Right cardiac atrium (tissue), 5 donors: ENCODE results near the gene LY9. TPM values are rescaled to one million over a fixed set of nuclear protein-coding genes. Genes with fewer than 3 reads are reported as not detected.

Experiments
- ATAC-seq, 2 donors: fragments of 200-7000 bp; cut with Tn5 transposase; one replicate each; pipeline versions ENCODE4 v1.8.0 to v1.9.1; 2020; ENCODE audit warnings: moderate library complexity in 2 of 2, mild to moderate bottlenecking in 1 of 2
- DNase-seq, 3 donors: peaks; one replicate each; pipeline ENCODE4 v3.0.0-alpha.2; 2020
- H3K27ac ChIP-seq: one replicate; pipeline ENCODE4 v1.5.1; 2013; ENCODE audit warnings: mild to moderate bottlenecking, low read length, control low read depth, moderate library complexity
- H3K27me3 ChIP-seq: one replicate; pipeline ENCODE4 v1.6.1; 2013; ENCODE audit not compliant: control insufficient read depth, insufficient read depth
- H3K4me1 ChIP-seq: one replicate; pipeline ENCODE4 v1.6.1; 2013; ENCODE audit warnings: low read length; ENCODE audit not compliant: control insufficient read depth, insufficient read depth
- H3K4me3 ChIP-seq: one replicate; pipeline ENCODE4 v1.5.1; 2013; ENCODE audit warnings: low read length, control low read depth
- H3K9me3 ChIP-seq: one replicate; pipeline ENCODE4 v1.6.1; 2013; ENCODE audit warnings: low read length; ENCODE audit not compliant: control insufficient read depth
- WGBS: extraction: QIAGEN DNeasy Blood & Tissue Kit; methylation state at CpG from one replicate; pipeline ENCODE4 v1.1.7; 2013; 5-methylcytosine and 5-hydroxymethylcytosine counted together
- intact Hi-C, 4 donors: fragments of 100-400 bp; cut with DNase I; formaldehyde crosslinking; loops; one replicate each; pipeline versions ENCODE4 v1.11.0 to v1.14.0; 2022 to 2023
- polyA plus RNA-seq: library from polyadenylated mRNA; stranded (reverse); fragments of 200-250 nt; gene quantifications from one replicate; pipeline ENCODE4 v1.2.3, GENCODE V29; 2013
- total RNA-seq, 4 donors: library from RNA; stranded (reverse); fragmentation: NEBNext Ultra II Directional; extraction: Animal tissue kit (Norgen Biotek cat#: 25700); gene quantifications; one replicate each; pipeline ENCODE4 v1.2.1, GENCODE V29; 2021
- donor health status: healthy with polysubstance abuse.
- donor health status: DM: no; HTN: yes; CAD: no.
- donor health status: DM: no; HTN: no; CAD: no.
- donor health status: DM: no; HTN: yes; CAD: no; lungs with severe emphysema.
- donor health status: DM: yes; HTN: yes; CAD: no.

The LY9 gene
- total and polyA plus RNA-seq, 5 donors, result 0.09 to 0.29 (median 0.25) TPM; not detected in 1

DNA sequence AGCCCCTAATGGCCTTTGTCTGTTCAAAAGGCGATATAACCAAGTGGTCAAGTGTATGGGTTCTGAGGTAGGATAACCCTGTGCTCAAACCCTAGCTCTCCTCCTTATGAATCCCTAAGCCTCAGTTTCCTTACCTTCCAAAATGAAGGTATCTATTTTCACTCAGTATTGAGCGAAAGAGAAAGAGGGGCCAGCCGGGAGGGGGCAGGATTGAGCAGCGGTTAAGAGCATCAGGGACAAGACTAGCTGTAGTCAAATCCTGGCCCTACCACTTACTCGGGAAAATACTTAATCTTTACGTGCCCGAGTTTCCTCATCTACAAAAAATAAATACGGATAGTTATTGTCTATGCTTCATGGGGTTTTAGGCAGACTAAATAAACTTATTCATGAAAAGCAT lies 25.7 kb downstream of the LY9 start:
- no peak for DNase-seq
- Histone ChIP-seq H3K27ac (no peak overlapping the region), H3K9me3 (no peaks in the 10 kb centered on the region), H3K27me3 (no peaks in the 10 kb centered on the region), H3K4me3 (no peak overlapping the region), H3K4me1 (no peaks in the 10 kb centered on the region)
- ATAC-seq, result no peak
- intact Hi-C loops, result no loop called here
- 74% methylated on average over 8 of the region's 8 CpGs for WGBS

DNA sequence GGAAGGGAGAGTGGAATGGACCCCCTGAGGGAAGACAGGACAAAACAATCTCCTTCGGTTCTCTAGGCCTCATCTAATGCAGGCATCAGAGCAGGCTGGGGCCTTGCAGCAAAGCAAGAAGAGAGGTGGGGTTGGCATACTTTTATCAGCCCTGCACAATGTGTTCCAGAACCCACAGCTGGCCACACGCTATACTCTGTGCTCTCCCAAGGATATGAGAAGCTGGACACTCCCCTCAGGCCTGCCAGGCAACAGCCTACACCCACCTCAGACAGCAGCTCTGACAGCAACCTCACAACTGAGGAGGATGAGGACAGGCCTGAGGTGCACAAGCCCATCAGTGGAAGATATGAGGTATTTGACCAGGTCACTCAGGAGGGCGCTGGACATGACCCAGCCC lies 27.3 kb downstream of the LY9 start:
- WGBS, result 69% methylated on average over 3 of the region's 3 CpGs

GRCh38 chr1:160826546-160826945 lies 30.6 kb downstream of the LY9 start:
- WGBS, result 90% methylated on average over 1 of the region's 1 CpG
- Histone ChIP-seq H3K27me3 (no peaks in the 10 kb centered on the region), H3K4me3 (no peak overlapping the region), H3K9me3 (no peaks in the 10 kb centered on the region), H3K27ac (no peak overlapping the region), H3K4me1 (no peaks in the 10 kb centered on the region)
- intact Hi-C loops, result no loop called here
- ATAC-seq, result no peak
- DNase-seq, result no peak

More for the DNA sequence above, 27.3 kb downstream of the LY9 start:
- Histone ChIP-seq H3K4me3 (no peak overlapping the region), H3K4me1 (no peaks in the 10 kb centered on the region), H3K27me3 (no peaks in the 10 kb centered on the region), H3K27ac (no peak overlapping the region), H3K9me3 (no peaks in the 10 kb centered on the region)
- ATAC-seq (no peak), DNase-seq (no peak)
- intact Hi-C loops, result no loop called here

DNA sequence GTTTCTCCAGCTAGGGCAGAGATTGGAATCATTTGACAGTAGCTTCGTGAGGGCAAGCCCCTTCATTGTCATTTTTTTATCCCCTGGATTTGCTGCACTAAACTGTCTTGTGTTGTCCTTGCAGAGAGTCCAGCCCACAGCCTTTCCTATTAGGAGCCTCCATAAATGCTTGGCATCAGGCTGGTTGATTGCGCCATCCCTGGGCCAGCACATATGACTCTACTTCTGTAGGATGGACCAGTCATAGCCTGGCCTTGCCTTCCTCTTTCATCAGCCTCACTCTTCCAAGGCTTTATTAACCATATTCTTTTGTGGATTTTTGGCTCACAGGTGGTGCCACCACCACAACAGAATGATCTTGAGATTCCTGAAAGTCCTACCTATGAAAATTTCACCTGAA lies 31.4 kb downstream of the LY9 start:
- H3K27ac ChIP-seq, result no peak overlapping the region
- no peaks in the 10 kb centered on the region for H3K9me3 ChIP-seq
- no peaks in the 10 kb centered on the region for H3K27me3 ChIP-seq
- no peak for ATAC-seq
- no peaks in the 10 kb centered on the region for H3K4me1 ChIP-seq
- DNase-seq, result peak in 2 of 3 donors; percentile 27 to 54
- H3K4me3 ChIP-seq, result no peak overlapping the region
- 85% methylated on average over 2 of the region's 2 CpGs for WGBS
- intact Hi-C loops, result no loop called here

DNA sequence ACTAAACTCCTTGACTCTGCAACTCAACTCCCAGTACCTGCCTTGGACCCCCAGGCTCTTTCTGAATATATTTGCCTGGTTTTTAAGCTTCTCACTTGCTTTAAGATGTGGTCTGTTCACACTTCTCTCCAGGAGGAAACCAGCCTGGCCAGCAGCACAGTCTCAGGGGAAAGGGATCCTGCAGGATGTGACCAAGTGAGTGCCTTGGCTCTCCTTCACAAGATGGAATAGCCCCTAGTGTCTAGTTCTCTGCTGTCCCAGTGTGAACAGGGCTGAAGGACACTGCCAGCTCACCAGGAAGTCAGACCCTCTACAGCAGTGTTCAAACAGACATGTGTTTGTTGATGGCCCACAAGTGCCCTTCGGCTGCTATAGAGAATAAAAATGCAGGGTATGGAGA lies 33.8 kb downstream of the LY9 start:
- H3K4me1 ChIP-seq, result no peaks in the 10 kb centered on the region
- intact Hi-C loops, result loop anchor here in 3 of 4 donors (10.0 kb wide), 2 partner anchors 125 to 265 kb away; partner anchors contain the start of genes ITLN2 (in 2 of the 3) and KLHDC9 (in 1 of the 3)
- ATAC-seq, result peak in 1 of 2 donors; percentile 28

GRCh38 chr1:160830321-160831153 lies 34.6 kb downstream of the LY9 start:
- ATAC-seq, result peak; percentile 38 to 67
- DNase-seq, result peak; percentile 51 to 86 (median 73)
- H3K4me3 ChIP-seq, result no peak overlapping the region
- H3K27me3 ChIP-seq, result no peaks in the 10 kb centered on the region
- WGBS, result 60% methylated on average over 8 of the region's 8 CpGs
- no peaks in the 10 kb centered on the region for H3K9me3 ChIP-seq
- H3K4me1 ChIP-seq, result no peaks in the 10 kb centered on the region
- no peak overlapping the region for H3K27ac ChIP-seq
- intact Hi-C loops, result loop anchor here in 3 of 4 donors (10.0 kb wide), 2 partner anchors 124 to 264 kb away; partner anchors contain the start of genes ITLN2 (in 2 of the 3) and KLHDC9 (in 1 of the 3)

More for the DNA sequence above, 33.8 kb downstream of the LY9 start:
- Histone ChIP-seq H3K4me3 (no peak overlapping the region), H3K27ac (no peak overlapping the region), H3K9me3 (no peaks in the 10 kb centered on the region), H3K27me3 (no peaks in the 10 kb centered on the region)
- 93% methylated on average over 1 of the region's 1 CpG for whole genome bisulfite sequencing
- DNase-seq, result no peak

- intact Hi-C loops, result loop anchor here (5.0 to 10.0 kb wide), 3 partner anchors 117 to 260 kb away; partner anchors contain the start of genes ITLN2 (in 4 of the 4) and KLHDC9 (in 1 of the 4)
- WGBS, result 85% methylated on average over 3 of the region's 3 CpGs
- Histone ChIP-seq H3K9me3 (no peaks in the 10 kb centered on the region), H3K27me3 (no peaks in the 10 kb centered on the region), H3K4me1 (peaks cover 4% of the 10 kb centered on the region), H3K4me3 (no peak overlapping the region), H3K27ac (no peak overlapping the region)
- DNase-seq (no peak), ATAC-seq (no peak)
These were observed 39.1 kb downstream of the LY9 start for GRCh38 chr1:160834945-160835565.

GRCh38 chr1:160835751-160836150 lies 39.8 kb downstream of the LY9 start:
- WGBS, result 75% methylated on average over 3 of the region's 3 CpGs
- H3K4me3 ChIP-seq, result no peak overlapping the region
- ATAC-seq, result no peak
- intact Hi-C loops, result loop anchor here (5.0 to 10.0 kb wide), 3 partner anchors 117 to 259 kb away; partner anchors contain the start of genes ITLN2 (in 4 of the 4) and KLHDC9 (in 1 of the 4)
- no peak for DNase-seq
- no peaks in the 10 kb centered on the region for H3K27me3 ChIP-seq
- H3K27ac ChIP-seq, result no peak overlapping the region
- peaks cover 4% of the 10 kb centered on the region for H3K4me1 ChIP-seq
- no peaks in the 10 kb centered on the region for H3K9me3 ChIP-seq

GRCh38 chr1:160836561-160836960 lies 40.6 kb downstream of the LY9 start:
- no peak overlapping the region for H3K4me3 ChIP-seq
- intact Hi-C loops, result loop anchor here (5.0 to 10.0 kb wide), 3 partner anchors 116 to 258 kb away; partner anchors contain the start of genes ITLN2 (in 4 of the 4) and KLHDC9 (in 1 of the 4)
- no peak overlapping the region for H3K27ac ChIP-seq
- WGBS, result 46% methylated on average over 3 of the region's 3 CpGs
- ATAC-seq (no peak), DNase-seq (no peak)
- no peaks in the 10 kb centered on the region for H3K27me3 ChIP-seq
- peaks cover 4% of the 10 kb centered on the region for H3K4me1 ChIP-seq
- H3K9me3 ChIP-seq, result no peaks in the 10 kb centered on the region

GRCh38 chr1:160836981-160837557 lies 41.1 kb downstream of the LY9 start:
- H3K27me3 ChIP-seq, result no peaks in the 10 kb centered on the region
- no peak overlapping the region for H3K27ac ChIP-seq
- H3K4me3 ChIP-seq, result no peak overlapping the region
- no peaks in the 10 kb centered on the region for H3K9me3 ChIP-seq
- DNase-seq (no peak), ATAC-seq (peak in 1 of 2 donors; percentile 33)
- H3K4me1 ChIP-seq, result peaks cover 4% of the 10 kb centered on the region
- intact Hi-C loops, result loop anchor here (5.0 to 10.0 kb wide), 3 partner anchors 115 to 258 kb away; partner anchors contain the start of genes ITLN2 (in 4 of the 4) and KLHDC9 (in 1 of the 4)
- WGBS, result 47% methylated on average over 4 of the region's 4 CpGs
